ENCODE data around the gene ZNF474. TPM values are rescaled to one million over a fixed set of nuclear protein-coding genes. Genes with fewer than 3 reads are reported as not detected.

The ZNF474 gene
- total and polyA plus RNA-seq, 2 donors from 2014 or later, result 0.38 TPM; not detected in 1

DNA sequence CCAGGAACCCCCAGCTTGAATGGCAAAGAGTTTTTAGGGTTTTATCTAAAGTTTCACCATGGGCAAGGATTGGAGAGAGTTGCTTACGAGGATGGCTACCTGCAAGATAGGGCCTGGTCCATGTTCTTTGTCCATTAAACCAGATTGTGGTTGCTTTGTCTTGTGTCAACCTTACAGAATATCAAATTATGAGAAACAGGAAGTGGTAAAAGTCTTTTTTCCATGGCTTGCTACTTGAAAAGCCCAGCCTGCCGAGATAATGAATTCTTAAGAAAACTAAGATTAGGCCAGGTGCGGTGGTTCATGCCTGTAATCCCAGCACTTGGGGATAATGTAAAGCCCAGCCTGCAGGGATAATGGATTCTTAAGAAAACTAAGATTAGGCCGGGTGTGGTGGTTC, 24.4 kb downstream of the ZNF474 start:
- H3K36me3 ChIP-seq (ENCODE audit: control insufficient read depth in 2 of 3, insufficient read depth in 3 of 3, low read length in 3 of 3), result no peaks in the 10 kb centered on the region
- H3K4me1 ChIP-seq (ENCODE audit: control insufficient read depth in 2 of 3, insufficient read depth in 2 of 3, low read depth in 1 of 3, low read length in 3 of 3), result no peaks in the 10 kb centered on the region
- TF ChIP-seq, protein P1, sequence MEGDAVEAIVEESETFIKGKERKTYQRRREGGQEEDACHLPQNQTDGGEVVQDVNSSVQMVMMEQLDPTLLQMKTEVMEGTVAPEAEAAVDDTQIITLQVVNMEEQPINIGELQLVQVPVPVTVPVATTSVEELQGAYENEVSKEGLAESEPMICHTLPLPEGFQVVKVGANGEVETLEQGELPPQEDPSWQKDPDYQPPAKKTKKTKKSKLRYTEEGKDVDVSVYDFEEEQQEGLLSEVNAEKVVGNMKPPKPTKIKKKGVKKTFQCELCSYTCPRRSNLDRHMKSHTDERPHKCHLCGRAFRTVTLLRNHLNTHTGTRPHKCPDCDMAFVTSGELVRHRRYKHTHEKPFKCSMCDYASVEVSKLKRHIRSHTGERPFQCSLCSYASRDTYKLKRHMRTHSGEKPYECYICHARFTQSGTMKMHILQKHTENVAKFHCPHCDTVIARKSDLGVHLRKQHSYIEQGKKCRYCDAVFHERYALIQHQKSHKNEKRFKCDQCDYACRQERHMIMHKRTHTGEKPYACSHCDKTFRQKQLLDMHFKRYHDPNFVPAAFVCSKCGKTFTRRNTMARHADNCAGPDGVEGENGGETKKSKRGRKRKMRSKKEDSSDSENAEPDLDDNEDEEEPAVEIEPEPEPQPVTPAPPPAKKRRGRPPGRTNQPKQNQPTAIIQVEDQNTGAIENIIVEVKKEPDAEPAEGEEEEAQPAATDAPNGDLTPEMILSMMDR (IDR thresholded peaks at IDR 0.05; ENCODE audit: borderline replicate concordance, extremely low read depth, insufficient read depth), result no peak
- DNase-seq, result no peak
- no peaks in the 10 kb centered on the region for H3K9me3 ChIP-seq (ENCODE audit: control insufficient read depth in 2 of 3, insufficient read depth in 1 of 3, low read length in 3 of 3)
- no peak for FAIRE-seq
- no peaks in the 10 kb centered on the region for H3K27me3 ChIP-seq (ENCODE audit: control insufficient read depth, insufficient read depth, low read length)
- no peak overlapping the region for H3K27ac ChIP-seq (ENCODE audit: low read depth in 2 of 2, low read length in 2 of 2)
- intact Hi-C loops (cut with DNase I), result no loop called here
- no peak overlapping the region for H3K4me3 ChIP-seq (ENCODE audit: low read length in 3 of 3)
- no peak overlapping the region for H3K9ac ChIP-seq (ENCODE audit: low read length in 3 of 3)

GRCh38 chr5:122154491-122154890, 25.1 kb downstream of the ZNF474 start:
- no peak for DNase-seq
- H3K27me3 ChIP-seq (ENCODE audit: control insufficient read depth, insufficient read depth, low read length), result no peaks in the 10 kb centered on the region
- FAIRE-seq, result no peak
- H3K4me1 ChIP-seq (ENCODE audit: control insufficient read depth in 2 of 3, insufficient read depth in 2 of 3, low read depth in 1 of 3, low read length in 3 of 3), result no peaks in the 10 kb centered on the region
- TF ChIP-seq, protein P1 (IDR thresholded peaks at IDR 0.05; ENCODE audit: borderline replicate concordance, extremely low read depth, insufficient read depth), result no peak
- intact Hi-C loops (cut with DNase I), result no loop called here
- no peaks in the 10 kb centered on the region for H3K9me3 ChIP-seq (ENCODE audit: control insufficient read depth in 2 of 3, insufficient read depth in 1 of 3, low read length in 3 of 3)
- H3K36me3 ChIP-seq (ENCODE audit: control insufficient read depth in 2 of 3, insufficient read depth in 3 of 3, low read length in 3 of 3), result no peaks in the 10 kb centered on the region
- no peak overlapping the region for H3K27ac ChIP-seq (ENCODE audit: low read depth in 2 of 2, low read length in 2 of 2)
- no peak overlapping the region for H3K9ac ChIP-seq (ENCODE audit: low read length in 3 of 3)
- H3K4me3 ChIP-seq (ENCODE audit: low read length in 3 of 3), result no peak overlapping the region

DNA sequence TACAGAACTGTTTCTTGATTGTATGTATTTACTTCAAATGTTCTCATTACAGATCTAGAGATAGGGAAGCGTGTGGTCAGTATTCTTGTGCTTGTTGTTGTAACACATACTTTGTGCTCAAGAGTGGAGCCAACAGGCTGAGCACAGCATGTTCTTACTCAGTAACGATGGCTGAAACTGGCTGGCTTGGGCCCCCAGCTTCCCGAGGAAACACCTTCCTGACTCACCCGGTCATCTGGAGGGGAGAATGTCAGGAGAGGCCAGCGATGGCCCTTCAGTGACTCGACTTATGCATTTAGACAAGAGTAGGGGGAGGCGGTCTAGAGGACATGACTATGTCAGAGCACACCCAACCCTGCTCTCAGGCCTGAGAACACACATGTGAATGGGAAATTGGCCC, 25.6 kb downstream of the ZNF474 start:
- intact Hi-C loops (cut with DNase I), result no loop called here
- Histone ChIP-seq H3K27ac (ENCODE audit: low read depth in 2 of 2, low read length in 2 of 2) (no peak overlapping the region), H3K9me3 (ENCODE audit: control insufficient read depth in 2 of 3, insufficient read depth in 1 of 3, low read length in 3 of 3) (no peaks in the 10 kb centered on the region), H3K4me1 (ENCODE audit: control insufficient read depth in 2 of 3, insufficient read depth in 2 of 3, low read depth in 1 of 3, low read length in 3 of 3) (no peaks in the 10 kb centered on the region), H3K9ac (ENCODE audit: low read length in 3 of 3) (no peak overlapping the region), H3K36me3 (ENCODE audit: control insufficient read depth in 2 of 3, insufficient read depth in 3 of 3, low read length in 3 of 3) (no peaks in the 10 kb centered on the region), H3K4me3 (ENCODE audit: low read length in 3 of 3) (no peak overlapping the region), H3K27me3 (ENCODE audit: control insufficient read depth, insufficient read depth, low read length) (no peaks in the 10 kb centered on the region)
- TF ChIP-seq, protein P1 (IDR thresholded peaks at IDR 0.05; ENCODE audit: borderline replicate concordance, extremely low read depth, insufficient read depth), result no peak
- no peak for DNase-seq
- no peak for FAIRE-seq

GRCh38 chr5:122155546-122155945, 26.2 kb downstream of the ZNF474 start:
- H3K4me1 ChIP-seq (ENCODE audit: control insufficient read depth in 2 of 3, insufficient read depth in 2 of 3, low read depth in 1 of 3, low read length in 3 of 3), result no peaks in the 10 kb centered on the region
- TF ChIP-seq, protein P1 (IDR thresholded peaks at IDR 0.05; ENCODE audit: borderline replicate concordance, extremely low read depth, insufficient read depth), result no peak
- no peaks in the 10 kb centered on the region for H3K36me3 ChIP-seq (ENCODE audit: control insufficient read depth in 2 of 3, insufficient read depth in 3 of 3, low read length in 3 of 3)
- DNase-seq (no peak), FAIRE-seq (no peak)
- no peaks in the 10 kb centered on the region for H3K27me3 ChIP-seq (ENCODE audit: control insufficient read depth, insufficient read depth, low read length)
- H3K9me3 ChIP-seq (ENCODE audit: control insufficient read depth in 2 of 3, insufficient read depth in 1 of 3, low read length in 3 of 3), result no peaks in the 10 kb centered on the region
- no peak overlapping the region for H3K4me3 ChIP-seq (ENCODE audit: low read length in 3 of 3)
- no peak overlapping the region for H3K9ac ChIP-seq (ENCODE audit: low read length in 3 of 3)
- H3K27ac ChIP-seq (ENCODE audit: low read depth in 2 of 2, low read length in 2 of 2), result no peak overlapping the region
- intact Hi-C loops (cut with DNase I), result no loop called here
